EL (cell line): ENCODE measurements around the gene NUBPL.
"Not testable (repeated sequence)": the region's sequence is repeated elsewhere in the genome, so short reads cannot be mapped to it uniquely, and the experiment has no call there.

Experiments used
- DNase-seq: peaks from one replicate; pipeline ENCODE4 v3.0.0-alpha.2; 2016

The NUBPL gene

GRCh38 chr14:31827325-31827724, 266.1 kb downstream of the NUBPL start:
- DNase-seq = no peak

DNA sequence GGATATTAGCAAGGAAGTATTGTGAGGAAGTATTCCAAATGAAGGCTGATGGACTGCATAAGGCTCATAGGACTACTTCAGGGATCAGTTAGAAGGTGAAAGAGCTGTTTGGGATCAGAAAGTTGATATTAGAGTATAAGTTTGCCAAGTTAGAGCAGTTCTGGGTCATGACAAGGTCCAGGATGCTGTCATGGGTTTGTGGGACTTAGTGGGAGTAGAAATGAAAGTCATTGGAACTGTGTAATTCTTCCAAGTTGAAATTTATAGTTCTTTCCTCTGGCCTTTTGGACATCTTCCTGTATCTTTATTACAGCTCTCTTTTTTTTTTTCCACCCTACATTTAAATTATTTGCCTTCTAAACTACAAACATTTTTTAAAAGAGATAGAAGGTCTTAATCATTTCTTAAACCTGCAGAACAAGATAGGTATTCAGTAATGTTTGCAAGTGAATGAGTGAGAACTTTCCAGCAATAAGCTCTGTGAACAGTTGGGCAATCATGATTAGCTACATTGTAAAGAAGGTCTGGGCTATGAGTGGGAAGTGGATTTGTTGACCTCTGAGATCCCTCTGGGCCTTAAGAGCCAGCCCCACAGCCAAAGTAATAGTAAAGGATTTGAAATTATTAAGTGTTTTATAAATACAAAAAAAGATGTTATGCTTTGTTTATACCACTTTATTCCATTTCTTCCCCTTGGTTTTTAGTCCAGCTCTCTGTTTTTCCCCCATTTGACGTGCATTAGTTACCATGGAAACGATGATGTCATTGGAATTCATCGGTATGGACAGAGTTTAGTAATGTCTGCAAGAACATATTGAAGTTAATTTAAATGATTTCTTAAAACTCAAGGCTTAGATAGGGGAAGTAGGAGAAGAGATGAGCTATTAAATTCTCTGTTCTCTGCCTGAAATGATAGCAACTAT, 268.0 kb downstream of the NUBPL start:
- DNase-seq = peak; percentile 75

- peak; percentile 23 for DNase-seq
Measured at GRCh38 chr14:31834616-31835015, 273.4 kb downstream of the NUBPL start.

DNA sequence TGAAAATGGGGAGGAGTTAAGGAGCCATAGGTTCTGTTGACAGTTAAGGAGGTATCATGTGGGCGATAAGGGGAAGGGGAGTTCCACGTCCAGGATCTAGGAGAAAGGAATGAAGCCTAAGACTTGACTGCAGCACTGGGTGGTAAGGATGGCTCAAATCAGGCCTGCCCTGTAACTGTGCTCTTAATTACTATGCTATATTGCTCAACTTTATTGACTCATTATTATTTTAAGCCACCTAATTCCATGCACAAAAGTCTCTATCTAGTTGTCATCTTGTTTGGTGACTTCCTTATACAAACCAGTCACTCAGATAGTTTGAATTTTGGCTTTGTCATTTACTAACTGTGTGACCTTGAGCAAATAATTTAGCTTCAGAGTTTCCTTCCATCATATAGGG, 273.8 kb downstream of the NUBPL start:
- no peak for DNase-seq

DNA sequence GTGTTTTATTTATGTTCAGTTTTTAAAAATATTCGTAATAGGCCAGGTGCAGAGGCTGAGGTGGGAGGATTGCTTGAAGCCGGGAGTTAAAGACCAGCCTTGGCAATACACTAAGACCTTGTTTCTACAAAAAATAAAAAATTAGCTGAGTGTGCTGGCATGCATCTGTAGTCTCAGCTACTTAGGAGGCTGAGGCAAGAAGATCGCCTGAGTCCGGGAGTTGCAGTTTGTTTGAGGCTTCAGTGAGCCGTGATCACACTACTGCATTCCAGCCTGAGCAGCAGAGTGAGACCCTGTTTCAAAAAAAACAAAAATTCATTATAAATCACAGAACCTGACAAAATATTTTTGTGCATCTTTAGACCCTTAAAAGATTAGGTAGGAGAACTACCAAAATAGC, 275.8 kb downstream of the NUBPL start:
- no peak for DNase-seq

GRCh38 chr14:31842899-31843298, 281.7 kb downstream of the NUBPL start:
- DNase-seq = no peak

DNA sequence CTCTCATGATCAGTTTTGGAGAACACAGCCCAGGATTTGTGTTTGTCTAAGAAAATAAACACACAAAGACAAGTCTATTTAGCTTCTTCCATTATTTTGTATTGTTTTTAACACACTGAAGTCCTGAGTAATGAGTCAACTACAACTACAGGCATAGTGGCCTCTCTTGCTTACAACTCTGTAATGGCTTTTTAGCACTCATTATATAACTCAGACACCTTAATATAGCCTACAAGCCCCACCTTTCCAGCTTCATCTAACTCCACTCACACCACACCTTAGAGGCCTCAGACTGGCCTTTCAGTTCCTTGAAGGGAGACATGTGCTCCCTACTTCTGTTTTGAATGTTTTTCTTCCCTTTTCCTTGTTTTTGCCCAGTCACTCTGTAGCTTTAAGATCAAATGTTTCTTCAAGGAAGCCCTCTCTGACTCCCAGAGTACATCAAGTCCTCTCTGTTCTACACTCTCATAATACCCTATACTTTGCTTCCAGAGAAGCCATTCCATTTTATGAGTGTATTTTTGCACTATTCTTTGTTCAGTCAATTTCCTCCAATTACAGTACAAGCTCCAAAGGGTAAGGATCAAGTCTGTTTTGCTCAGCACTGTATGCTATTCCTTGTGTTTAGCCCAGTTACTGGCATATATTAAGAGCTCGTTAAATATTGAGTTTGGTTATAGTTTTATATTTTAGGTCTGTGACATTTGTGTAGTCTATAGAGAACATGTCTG, 282.3 kb downstream of the NUBPL start:
- DNase-seq = no peak

DNA sequence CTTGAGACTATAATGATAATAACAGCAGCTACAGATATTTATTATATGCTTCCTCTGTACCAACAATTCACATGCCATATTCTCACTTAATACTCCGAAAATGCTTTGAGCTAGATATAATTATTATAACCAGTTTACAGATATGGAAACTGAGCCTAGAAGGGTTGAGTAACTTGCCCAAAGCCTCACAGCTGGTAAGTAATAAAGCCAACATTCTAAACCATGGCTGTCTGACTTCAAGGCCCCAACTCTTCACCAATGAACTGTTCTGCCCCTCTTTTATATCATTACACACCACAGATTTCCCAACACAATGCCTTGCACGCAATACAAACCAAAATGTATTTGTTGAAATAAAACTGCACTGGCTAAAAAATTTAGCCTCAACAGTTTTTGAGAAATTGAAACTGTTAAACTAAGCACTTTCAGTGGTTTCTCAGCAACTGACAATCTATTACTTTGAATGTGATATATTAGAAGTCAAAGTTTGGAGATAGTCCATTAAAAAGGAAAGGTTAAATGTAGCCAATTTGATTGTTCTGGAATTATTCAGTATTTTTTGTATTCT, 293.4 kb downstream of the NUBPL start:
- no peak for DNase-seq

- no peak for DNase-seq
Measured at GRCh38 chr14:31855262-31855661, 294.1 kb downstream of the NUBPL start.

- not testable (repeated sequence) for DNase-seq
Measured at GRCh38 chr14:31856003-31856402, 294.8 kb downstream of the NUBPL start.

DNA sequence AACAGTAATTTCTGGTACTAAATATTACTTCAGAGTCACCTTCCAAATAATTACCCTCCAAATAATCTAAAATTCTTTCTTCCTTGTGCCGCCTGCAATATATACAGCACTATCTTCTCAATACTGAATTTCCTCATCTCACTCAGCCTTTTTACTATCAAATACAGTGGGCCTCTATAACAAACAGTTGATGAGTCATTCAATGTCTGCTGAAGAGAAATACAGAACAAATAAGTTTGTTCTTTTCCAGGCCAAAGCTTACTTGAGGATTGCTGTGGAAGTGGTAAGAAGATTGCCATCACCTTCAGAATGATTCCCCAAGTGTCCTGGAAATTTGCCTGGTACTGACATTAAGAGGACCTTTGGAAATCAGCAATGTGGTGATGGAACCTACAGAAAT, 297.7 kb downstream of the NUBPL start:
- no peak for DNase-seq

DNA sequence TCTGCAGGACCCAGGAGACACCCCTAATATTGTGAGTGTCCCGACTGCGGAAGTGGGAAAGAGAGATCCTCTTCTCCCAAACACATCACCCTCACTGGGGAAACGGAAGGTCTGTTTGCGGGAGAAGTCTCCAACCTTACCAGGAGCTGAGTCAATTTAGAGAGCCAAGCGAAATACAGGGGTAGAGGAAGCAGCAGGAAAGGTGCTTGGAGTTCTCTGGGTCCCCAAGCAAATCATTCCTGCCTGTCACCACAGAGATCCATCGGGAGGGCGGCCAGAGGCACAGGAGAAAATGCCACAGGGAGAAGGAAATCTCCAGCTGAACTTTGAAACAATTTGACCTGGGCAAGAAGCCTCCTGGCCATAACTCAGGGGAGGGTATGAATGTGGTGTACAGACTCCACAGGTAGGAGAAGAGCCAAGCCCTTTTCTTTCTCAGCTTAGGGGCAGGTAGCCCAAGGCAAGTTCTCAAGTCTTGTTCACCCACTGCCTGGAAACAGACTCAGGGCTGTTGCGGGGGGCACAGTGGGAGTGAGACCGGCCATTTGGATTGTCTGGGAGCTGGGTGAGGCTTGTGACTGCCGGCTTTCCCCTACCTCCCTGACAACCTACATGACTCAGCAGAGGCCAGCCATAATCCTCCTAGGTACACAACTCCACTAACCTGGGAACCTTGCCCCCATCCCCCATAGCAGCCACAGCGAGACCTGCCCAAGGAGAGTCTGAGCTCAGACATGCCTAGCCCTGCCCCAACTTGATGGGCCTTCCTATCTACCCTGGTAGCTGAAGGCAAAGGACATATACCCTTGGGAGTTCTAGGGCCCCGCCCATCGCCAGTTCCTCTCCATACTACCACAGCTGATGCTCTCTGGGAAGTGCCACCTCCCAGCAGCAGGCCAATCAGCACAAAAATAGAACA, 304.0 kb downstream of the NUBPL start:
- no peak for DNase-seq

DNA sequence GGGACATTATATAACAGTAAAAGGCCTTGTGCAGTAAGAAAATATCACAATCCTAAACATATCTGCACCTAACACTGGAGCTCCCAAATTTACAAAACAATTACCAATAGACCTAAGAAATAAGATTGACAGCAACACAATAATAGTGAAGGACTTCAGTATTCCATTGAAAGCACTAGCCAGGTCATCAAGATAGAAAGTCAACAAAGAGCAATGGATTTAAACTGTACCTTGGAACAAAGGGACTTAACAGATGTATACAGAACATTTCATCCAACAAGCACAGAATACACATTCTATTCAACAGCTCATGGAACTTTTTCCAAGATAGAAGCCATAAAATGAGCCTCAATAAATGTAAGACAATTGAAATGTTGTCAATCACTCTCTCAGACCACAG, 306.4 kb downstream of the NUBPL start:
- DNase-seq = no peak

- DNase-seq = not testable (repeated sequence)
Measured at GRCh38 chr14:31868096-31868495, 306.9 kb downstream of the NUBPL start.

DNA sequence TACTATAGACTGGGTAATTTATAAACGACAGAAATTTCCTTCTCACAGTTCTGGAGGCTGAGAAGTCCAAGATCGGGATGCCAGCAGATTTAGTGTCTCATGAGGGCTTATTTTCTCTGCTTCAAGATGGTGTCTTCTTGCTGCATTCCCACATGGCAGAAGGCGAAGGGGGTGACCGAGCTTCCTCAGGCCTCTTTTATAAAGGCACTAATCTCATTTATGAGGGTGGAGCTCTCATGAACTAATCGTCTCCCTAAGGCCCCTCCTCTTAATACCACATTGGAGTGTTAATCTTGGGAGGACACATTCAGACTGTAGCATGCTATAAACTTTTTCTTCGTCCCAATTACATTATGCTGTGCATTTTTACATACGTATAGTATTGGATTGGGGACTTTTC, 315.5 kb downstream of the NUBPL start:
- DNase-seq = no peak

GRCh38 chr14:31877255-31877798, 316.1 kb downstream of the NUBPL start:
- no peak for DNase-seq

DNA sequence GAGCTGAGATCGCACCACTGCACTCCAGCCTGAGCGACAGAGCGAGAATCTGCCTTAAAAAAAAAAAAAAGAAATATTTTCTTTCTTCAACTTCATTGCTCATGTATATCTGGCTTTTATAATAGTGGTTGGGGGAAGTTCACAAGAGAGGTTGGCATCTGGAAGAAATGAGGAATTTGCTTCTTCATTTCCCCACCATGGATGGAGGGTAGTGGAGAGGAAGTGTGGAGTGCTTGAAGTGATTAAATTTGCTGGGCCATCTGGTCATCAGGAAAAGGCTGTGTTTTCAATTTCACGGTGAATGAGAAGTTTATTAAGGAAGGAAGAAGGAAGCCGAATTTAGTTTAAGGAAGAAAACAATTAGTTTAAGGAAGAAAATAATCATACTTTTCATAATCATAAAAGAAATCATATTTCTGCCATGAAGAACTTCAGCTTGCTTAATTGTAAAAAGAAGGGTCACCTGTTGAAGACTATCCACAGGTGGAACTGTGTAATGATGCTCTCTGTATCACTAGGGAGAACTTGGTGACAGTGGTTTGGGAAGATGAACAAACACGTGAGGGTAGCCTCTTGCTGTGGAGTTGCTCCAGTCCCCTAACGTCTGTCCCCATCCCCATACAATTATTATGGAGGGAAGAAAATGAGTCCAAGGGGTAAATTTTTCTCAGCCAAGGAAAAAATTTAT, 318.6 kb downstream of the NUBPL start:
- no peak for DNase-seq

DNA sequence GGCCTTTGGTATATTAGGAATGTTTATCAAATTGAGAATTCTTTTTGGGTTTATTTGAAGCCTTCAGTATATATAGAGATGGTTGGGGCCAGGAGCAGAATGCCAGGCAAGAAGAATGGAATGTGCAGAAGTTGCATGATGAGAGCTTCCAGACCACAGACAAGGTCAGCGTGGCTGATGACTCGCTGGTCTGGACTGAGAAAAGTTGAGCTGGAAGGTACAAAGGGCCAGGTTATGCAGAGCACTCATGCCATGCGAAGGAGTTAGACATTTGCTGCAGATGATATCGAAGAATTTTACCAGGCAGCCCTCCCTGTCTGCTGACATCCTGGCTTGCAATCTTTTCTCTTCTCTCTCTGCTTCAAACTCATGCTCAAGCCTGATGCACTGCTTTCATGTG, 319.7 kb downstream of the NUBPL start:
- peak; percentile 95 for DNase-seq

DNA sequence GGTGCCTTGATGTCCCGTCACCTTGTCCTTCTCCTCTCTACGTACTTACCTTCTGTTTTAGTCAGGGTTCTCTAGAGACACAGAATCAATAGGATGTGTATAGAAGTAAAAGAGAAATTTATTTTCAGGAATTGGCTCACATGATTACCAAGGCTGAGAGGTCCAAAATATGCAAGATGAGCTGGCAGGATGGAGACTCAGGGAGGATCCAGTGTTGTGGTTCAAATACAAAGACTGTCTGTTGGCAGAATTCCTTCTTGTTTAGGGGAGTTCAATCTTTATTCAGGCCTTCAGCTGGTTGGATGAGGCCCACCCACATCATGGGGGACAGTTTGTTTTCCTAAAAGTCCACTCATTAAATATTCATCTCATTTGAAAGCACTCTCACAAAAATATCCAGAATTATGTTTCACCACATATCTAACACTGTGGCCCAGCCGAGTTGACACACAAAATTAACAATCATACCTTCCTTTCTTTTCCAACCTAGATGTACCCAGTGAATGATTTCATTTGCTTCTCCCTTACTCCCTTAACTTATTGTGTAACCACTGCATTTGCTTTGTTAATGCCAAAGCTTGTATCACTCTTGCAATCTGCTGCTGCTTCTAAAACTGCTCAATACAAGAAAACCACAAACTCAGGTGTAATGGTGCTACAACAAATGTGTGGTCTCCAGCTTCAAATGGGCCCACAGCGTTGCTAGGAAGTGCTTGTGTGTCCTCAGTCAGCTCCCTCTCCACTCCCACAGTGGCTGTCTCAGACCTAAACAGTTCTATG, 320.5 kb downstream of the NUBPL start:
- DNase-seq = peak; percentile 42

- DNase-seq = no peak
Measured at GRCh38 chr14:31884238-31884637, 323.0 kb downstream of the NUBPL start.
